ENCODE results near the gene PLBD1. TPM values are rescaled to one million over a fixed set of nuclear protein-coding genes. Genes with fewer than 3 reads are reported as not detected.
A peak's percentile ranks its signal among the peaks of the same experiment; 100 is the strongest.

The PLBD1 gene
- total and polyA plus RNA-seq, 10 donors = 3.1 to 83.2 (median 29.5) TPM

DNA sequence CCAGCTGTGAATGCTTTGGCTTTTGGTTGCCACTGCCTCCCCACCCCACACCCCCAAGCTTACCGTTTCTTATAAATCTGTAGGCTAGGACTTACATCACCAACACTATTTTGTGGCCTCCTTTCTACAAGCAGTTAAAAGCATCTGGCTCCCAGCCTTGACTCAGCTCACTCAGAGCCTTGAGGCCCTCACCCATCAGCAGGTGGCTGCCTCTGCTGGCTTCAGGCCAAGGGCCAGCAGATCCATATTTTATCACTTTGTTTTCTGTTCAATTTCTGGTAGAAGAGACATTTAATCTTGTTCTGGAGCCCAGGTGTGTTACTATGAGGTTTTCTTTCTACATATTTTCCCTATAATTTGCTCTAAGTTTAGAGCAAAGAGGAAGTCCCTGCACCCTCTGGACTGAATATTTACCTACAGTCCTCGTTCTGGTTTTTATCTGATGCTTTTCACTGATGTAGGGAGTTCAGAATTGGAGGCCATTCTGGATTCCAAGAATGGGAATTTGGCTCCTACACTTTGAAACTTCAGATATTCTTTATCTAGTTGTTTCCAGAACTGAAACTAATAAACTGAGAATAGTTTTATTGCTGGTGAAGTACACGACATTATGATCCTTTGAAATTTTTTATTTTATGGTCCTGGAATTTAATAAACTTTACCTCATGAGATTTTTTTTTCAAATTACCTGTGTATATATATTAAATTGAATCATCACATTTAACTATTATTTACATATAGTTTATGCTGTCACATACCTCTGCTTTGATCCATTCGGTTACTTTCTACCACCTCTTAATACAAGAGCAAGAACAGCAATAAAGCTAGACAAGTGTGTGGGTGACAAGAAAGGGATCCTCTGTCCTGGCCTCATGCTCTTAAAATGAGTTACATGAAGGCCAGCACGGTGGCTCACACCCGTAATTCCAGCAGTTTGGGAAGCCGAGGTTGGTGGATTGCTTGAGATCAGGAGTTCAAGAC, 22.2 kb downstream of the PLBD1 start:
- no peak overlapping the region for H3K27ac ChIP-seq
- no peak overlapping the region for H3K4me3 ChIP-seq
- H3K9me3 ChIP-seq = no peaks in the 10 kb centered on the region
- peaks cover 0 to 20% (median 0%) of the 10 kb centered on the region in 6 donors for H3K36me3 ChIP-seq
- 79 to 91% (median 86%) methylated on average over 7 of the region's 7 CpGs for WGBS, 5 donors
- H3K27me3 ChIP-seq (replicated peaks in 1 of 7) = no peaks in the 10 kb centered on the region
- no peak for DNase-seq
- H3K4me1 ChIP-seq = no peaks in the 10 kb centered on the region
- TF ChIP-seq, protein P1, sequence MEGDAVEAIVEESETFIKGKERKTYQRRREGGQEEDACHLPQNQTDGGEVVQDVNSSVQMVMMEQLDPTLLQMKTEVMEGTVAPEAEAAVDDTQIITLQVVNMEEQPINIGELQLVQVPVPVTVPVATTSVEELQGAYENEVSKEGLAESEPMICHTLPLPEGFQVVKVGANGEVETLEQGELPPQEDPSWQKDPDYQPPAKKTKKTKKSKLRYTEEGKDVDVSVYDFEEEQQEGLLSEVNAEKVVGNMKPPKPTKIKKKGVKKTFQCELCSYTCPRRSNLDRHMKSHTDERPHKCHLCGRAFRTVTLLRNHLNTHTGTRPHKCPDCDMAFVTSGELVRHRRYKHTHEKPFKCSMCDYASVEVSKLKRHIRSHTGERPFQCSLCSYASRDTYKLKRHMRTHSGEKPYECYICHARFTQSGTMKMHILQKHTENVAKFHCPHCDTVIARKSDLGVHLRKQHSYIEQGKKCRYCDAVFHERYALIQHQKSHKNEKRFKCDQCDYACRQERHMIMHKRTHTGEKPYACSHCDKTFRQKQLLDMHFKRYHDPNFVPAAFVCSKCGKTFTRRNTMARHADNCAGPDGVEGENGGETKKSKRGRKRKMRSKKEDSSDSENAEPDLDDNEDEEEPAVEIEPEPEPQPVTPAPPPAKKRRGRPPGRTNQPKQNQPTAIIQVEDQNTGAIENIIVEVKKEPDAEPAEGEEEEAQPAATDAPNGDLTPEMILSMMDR (IDR thresholded peaks at IDR 0.05 in 8 of 11, conservative IDR thresholded peaks at IDR 0.05 in 3 of 11) = no peak
- no peak for TF ChIP-seq POLR2AphosphoS5 (IDR thresholded peaks at IDR 0.05)
- TF ChIP-seq POLR2A (IDR thresholded peaks at IDR 0.05) = no peak
- intact Hi-C loops (cut with DNase I; ENCODE audit: low total_unique reads) = no loop called here

- Histone ChIP-seq H3K4me3 (no peak overlapping the region), H3K4me1 (no peaks in the 10 kb centered on the region), H3K9me3 (no peaks in the 10 kb centered on the region), H3K36me3 (peaks cover 0 to 55% (median 0%) of the 10 kb centered on the region in 6 donors), H3K27ac (no peak overlapping the region), H3K27me3 (replicated peaks in 1 of 7) (no peaks in the 10 kb centered on the region)
- intact Hi-C loops (cut with DNase I; ENCODE audit: low total_unique reads) = no loop called here
- no peak for DNase-seq
- TF ChIP-seq, protein P1 (IDR thresholded peaks at IDR 0.05 in 8 of 11, conservative IDR thresholded peaks at IDR 0.05 in 3 of 11) = no peak
- TF ChIP-seq POLR2A (IDR thresholded peaks at IDR 0.05) (no peak), POLR2AphosphoS5 (IDR thresholded peaks at IDR 0.05) (no peak)
- 74 to 92% (median 80%) methylated on average over 4 of the region's 4 CpGs for WGBS, 5 donors
Observed at GRCh38 chr12:14540801-14541462, 26.8 kb downstream of the PLBD1 start.

DNA sequence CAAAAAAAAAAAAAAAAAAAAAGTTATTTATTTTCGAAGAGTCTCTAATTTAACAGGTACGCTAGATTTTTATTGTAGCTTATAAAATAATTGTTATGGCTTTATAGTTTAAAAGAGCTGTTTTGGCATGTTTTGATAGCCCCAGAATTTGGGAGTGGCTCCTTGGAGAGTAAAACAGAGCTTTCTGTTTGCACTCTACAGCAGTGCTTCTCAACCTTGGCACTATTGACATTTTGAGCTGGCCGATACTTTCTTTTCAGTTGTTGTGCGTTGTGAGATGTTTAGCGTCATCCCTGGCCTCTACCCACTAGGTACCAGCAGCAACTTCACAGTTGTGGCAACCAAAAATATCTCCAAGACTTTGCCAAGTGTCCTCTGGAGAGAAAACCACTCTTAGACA, 30.6 kb downstream of the PLBD1 start:
- intact Hi-C loops (cut with DNase I; ENCODE audit: low total_unique reads) = no loop called here
- TF ChIP-seq POLR2AphosphoS5 (IDR thresholded peaks at IDR 0.05) = no peak
- TF ChIP-seq, protein P1 (IDR thresholded peaks at IDR 0.05 in 8 of 11, conservative IDR thresholded peaks at IDR 0.05 in 3 of 11) = no peak
- TF ChIP-seq POLR2A (IDR thresholded peaks at IDR 0.05) = no peak
- H3K9me3 ChIP-seq = no peaks in the 10 kb centered on the region
- H3K36me3 ChIP-seq = peaks cover 0 to 89% (median 0%) of the 10 kb centered on the region in 6 donors
- no peak overlapping the region for H3K4me3 ChIP-seq
- no peaks in the 10 kb centered on the region for H3K27me3 ChIP-seq (replicated peaks in 1 of 7)
- DNase-seq = no peak
- H3K27ac ChIP-seq = no peak overlapping the region
- no peaks in the 10 kb centered on the region for H3K4me1 ChIP-seq
- 95 to 98% (median 98%) methylated on average over 5 of the region's 5 CpGs for WGBS, 5 donors

DNA sequence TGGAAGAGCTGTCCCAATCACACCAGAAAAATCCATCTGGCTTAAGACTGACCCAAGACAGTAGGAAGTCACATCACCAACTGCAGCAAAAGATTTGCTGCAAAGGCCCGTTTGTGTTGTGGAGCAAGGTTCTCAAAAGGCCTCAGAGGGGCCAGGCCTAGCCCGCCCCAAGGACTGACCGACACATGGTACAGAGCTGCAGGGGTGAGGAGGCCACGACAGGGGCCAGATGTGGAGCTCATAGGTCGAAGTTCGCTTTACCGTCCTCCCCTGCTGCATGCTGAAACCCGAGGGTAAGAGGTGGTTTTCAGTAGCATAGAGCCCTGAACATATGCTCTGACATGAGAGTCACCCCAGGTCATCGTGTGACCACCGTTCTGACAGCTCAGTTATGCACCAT, 35.5 kb downstream of the PLBD1 start:
- no peak for DNase-seq
- no peaks in the 10 kb centered on the region for H3K9me3 ChIP-seq
- WGBS, 5 donors = 84 to 94% (median 90%) methylated on average over 9 to 10 of the region's 10 CpGs
- H3K27me3 ChIP-seq (replicated peaks in 1 of 7) = no peaks in the 10 kb centered on the region
- intact Hi-C loops (cut with DNase I; ENCODE audit: low total_unique reads) = no loop called here
- TF ChIP-seq POLR2AphosphoS5 (IDR thresholded peaks at IDR 0.05) (no peak), POLR2A (IDR thresholded peaks at IDR 0.05) (no peak)
- TF ChIP-seq, protein P1 (IDR thresholded peaks at IDR 0.05 in 8 of 11, conservative IDR thresholded peaks at IDR 0.05 in 3 of 11) = no peak
- H3K36me3 ChIP-seq = peaks cover 0 to 51% (median 0%) of the 10 kb centered on the region in 6 donors
- H3K4me1 ChIP-seq = no peaks in the 10 kb centered on the region
- H3K27ac ChIP-seq = peak overlapping the region in 1 of 8 donors; percentile 61
- no peak overlapping the region for H3K4me3 ChIP-seq

Data from spleen (tissue), 11 donors.